NCI-H446 treated with DMSO at 0.1 percent for 48 hours (cell line): ENCODE data around the gene TNPO2.
A peak's percentile ranks its signal among the peaks of the same experiment; 100 is the strongest.

ENCODE experiments used
- DNase-seq: peaks from one replicate; lab custom pipeline; 2025; lab: John Stamatoyannopoulos, UW

The TNPO2 gene

DNA sequence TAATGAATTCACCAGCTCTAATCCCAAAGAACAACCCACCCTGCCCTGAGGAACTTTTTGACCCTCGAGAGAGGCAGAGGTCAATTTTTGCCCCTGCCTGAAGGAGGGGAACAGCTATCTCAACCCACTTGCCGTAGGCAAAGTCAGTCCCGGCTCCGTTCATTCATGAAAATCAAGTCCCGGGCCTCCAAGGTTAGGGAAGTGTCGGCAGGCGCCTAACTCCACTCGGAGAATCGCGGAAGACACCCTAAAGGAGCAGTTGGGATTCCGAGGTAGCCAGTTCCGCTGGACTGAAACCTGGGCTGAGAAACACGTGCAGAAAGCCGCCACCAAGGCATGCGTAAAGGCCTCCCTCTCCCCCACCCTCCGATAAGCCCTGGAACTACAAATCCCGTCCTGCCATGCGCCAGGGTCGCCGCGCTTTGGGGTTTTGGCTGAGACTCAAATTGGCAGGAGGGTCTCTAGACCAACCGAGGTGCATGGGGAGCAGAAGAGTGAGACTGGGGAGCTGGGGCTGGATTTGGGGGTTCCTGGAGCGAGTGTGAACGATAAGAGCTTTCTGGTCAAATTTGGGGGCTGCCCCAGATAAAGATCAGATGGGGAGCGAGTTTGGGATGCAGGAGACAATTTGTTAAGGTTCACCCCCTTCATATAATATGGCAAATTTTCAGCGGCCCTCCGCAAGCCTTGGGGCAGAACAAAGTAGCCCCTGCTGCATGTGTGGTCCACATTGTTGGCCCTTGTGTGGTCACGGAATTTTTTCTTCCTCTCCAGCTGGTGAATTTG lies at the start of gene TNPO2:
TNPO2 (minus strand) TSS at position 292 of the 786 bp plus-strand sequence. CDS start 2,955 bp downstream, outside the sequence.
- peak; percentile 63 for DNase-seq

GRCh38 chr19:12772323-12772722 lies 48.6 kb upstream of the TNPO2 start:
- DNase-seq, result no peak

DNA sequence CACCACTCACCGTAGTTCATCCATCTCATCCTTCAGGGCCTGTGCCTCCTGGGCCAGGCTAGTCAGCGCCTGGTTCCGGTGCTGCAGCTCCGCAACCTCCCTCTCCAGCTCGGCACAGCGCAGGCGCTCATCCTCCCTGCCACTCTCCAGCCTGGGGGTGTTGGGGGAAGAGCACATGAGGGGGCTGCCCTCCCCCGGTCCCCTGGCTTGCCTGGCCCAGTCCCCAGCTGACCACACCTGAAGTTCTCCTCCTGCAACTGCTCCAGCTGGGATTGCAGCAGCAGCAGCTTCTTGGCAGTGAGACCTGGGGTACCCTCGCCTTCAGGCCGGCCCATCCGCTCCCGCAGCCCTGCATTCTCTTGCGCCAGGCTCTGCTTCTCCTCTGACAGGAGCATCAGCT lies 47.2 kb upstream of the TNPO2 start:
- DNase-seq, result no peak

GRCh38 chr19:12769689-12770088 lies 46.0 kb upstream of the TNPO2 start:
- DNase-seq, result no peak

DNA sequence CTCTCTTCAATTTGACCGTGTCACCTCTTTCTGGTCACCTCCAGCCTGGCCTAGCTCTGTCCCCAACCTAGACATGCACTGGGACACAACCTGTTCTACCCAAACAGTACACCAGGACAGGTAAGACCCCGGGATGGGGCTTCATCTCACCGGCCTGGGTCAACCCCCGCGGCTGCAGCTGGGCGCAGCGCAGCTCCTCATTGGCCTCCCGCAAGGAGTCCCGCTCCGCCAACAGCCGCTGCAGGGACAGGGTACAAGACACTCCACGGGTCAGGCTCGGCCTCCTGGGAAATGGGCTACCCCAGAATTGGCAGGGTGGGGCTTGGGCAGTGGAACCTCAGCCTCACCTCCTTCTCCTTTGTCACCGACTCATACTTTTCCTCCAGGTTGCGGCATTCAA lies 43.9 kb upstream of the TNPO2 start:
- no peak for DNase-seq

- DNase-seq, result no peak
Observed at GRCh38 chr19:12767150-12767549, 43.4 kb upstream of the TNPO2 start.

DNA sequence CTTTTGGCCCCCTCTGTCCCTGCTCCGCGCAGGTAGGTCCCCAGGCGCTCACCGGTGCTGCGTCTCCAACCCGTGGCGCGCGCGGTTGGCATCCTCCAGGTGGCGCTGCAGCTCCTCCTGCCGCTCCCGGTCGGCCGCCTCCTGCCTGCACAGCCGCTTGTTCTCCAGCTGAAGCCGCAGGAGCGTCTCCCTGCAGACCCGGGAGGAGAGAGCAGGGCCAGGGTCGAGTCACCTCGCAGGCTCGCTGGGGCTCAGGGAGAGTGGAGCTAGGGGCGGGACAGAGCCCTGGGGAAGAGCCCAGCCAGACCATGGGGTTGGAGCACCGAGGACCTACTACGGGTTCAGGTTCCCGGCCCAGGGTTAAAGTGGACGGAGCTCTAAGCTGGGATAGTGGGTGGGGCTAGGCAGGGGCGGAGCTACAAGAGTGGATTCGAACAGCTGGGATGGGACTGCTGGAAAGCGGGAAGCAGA lies 42.4 kb upstream of the TNPO2 start:
- peak; percentile 56 for DNase-seq

GRCh38 chr19:12764698-12765097 lies 41.0 kb upstream of the TNPO2 start:
- DNase-seq, result no peak

DNA sequence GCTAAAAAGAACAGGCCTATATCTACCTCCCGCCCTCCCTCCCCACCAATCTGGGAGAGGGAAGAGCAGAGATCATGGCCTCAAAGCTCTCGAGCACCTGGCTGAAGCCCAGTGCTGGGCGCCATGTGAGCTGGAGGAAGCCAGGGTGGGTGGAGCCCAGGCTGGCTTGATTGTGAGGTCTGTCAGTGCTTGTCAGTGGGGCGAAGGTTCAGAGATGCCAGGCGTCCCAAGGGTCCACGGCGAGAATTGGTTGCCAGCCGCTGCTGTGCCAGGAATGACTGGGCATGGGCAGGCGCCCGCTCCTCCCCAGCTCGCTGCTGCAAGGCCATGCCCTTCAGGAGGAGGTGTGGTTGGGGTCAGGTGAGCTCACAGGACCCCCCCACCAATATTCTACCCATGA lies 39.4 kb upstream of the TNPO2 start:
- no peak for DNase-seq

DNA sequence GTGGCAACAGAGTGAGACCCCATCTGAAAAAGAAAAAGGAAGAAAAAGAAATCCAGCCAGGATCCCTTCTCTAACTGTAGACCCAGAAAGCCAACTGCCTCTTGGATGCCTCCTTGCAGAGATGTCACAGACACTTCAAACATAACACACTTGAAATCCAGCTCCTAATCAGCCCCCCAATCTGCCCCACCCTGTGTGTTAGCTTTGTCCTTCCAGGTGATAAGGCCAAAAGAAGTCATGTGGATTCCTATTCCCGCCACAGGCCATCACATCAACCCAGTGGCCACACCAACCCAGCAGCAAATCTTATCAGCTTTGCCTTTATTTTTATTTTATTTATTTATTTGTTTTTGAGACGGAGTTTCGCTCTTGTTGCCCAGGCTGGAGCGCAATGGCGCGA lies 36.0 kb upstream of the TNPO2 start:
- DNase-seq, result no peak

DNA sequence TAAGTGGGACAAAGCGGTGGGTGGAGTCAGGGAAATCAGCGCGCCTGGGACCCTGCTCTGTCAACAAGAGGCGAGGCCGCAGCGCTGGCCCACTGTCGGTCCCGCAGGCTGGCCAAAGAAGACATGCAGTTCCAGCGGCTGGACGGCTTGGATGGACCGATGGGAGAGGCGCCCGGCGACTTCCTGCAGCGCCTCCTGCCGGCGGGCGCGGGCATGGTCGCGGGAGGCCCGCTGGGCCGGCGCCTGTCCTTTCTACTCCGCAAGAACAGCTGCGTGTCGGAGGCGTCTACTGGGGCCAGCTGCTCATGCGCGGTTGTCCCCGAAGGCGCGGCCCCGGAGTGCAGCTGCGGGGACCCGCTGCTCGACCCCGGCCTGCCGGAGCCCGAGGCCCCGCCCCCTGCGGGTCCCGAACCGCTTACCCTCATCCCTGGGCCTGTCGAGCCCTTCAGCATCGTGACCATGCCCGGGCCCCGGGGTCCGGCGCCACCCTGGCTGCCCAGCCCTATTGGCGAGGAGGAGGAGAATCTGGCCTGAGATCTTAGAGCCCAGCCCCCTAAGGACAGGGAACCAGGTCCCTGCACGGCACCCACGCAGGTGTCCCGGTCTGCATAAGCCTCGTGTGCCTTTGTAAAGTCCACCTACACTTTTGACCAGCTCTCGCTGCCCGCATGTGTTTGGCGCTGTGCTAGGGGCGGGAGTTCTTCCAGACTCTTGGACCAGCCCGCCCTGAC lies 34.0 kb upstream of the TNPO2 start:
- peak; percentile 19 for DNase-seq

DNA sequence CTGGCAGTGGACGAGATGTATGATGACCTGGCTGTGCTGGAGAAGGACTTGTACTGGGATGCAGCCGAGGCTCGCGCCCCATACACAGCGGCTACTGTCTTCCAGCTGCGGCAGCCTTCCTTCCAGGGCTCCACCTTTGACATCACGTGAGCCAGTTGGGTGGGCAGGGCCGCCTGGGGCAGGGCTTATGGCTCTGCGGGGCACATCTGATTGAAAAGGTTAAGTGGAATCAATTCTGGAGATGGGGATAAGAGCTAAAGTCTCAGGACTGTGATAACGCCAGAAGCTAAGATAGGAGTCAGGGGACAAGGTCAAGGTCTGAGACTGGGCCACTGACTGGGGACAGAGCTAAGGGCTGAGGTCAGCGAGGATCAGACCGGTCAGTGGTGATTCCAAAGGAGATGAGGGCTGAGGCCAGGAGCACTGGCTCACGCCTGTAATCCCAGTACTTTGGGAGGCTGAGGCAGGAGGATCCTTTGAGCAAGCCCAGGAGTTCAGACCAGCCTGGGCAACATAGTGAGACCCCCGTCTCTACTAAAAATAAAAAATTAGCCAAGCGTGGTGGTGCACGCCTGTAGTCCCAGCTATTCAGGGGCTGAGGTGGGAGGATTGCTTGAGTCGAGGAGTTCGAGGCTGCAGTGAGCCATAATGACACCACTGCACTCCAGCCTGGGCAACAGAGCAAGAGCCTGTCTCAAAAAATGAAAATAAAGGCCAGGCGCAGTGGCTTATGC lies 32.6 kb upstream of the TNPO2 start:
- DNase-seq, result no peak

DNA sequence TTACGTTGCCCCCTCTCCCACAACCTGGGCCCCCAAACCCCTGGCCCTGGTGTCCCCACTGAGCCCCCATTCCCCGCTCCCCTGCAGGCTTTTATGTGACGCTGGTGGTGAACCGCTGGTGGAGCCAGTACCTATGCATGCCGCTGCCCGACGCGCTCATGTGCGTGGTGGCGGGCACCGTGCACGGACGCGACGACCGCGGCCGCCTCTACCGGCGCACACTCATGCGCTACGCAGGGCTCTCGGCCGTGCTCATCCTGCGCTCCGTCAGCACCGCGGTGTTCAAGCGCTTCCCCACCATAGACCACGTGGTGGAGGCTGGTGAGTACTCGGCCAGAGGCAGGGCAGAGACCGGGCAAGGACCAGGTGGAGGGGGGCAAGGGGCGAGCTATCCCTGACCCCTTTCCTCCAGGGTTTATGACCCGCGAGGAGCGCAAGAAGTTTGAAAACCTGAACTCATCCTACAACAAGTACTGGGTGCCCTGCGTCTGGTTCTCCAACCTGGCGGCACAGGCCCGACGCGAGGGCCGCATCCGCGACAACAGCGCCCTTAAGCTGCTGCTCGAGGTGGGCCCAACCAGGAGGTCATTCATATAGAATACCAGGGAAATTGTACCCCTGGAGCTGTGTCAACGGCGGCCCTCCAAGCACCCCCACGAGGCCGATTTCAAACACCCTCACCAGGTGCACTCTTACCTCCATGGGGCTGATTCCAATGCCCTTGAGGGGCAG lies 30.9 kb upstream of the TNPO2 start:
- no peak for DNase-seq

DNA sequence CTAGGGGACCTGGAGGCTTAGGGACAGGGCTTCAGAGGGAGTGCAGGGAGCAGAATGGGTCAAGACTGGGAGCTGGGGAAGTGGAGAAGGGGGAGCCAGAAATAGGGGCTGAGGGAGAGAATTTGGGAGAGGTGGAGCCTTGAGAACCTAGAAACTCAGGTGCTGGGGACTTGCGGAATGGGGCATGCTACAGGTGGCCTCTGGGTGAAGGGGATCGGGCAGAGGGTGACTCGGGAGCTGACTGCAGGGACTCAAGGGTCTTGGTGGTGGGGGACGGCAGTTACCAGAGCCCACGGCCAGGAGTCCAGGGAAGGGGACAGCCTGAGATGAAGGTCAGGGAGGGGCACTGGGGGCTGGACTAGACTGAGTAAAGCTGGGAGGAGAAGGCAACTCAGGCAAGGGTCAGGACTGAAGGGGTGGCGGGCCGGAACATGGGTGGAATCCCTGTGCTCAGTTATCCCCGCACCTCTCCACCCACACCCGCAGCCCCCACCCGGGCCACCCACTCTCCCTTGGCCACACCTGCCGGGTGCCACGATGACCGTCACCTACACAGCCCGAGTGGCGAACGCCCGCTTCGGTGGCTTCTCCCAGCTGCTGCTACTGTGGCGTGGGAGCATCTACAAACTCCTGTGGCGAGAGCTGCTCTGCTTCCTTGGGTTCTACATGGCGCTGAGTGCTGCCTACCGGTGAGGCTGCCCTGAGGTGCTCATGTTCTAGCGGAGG lies 28.5 kb upstream of the TNPO2 start:
- DNase-seq, result no peak

GRCh38 chr19:12751635-12752034 lies 27.9 kb upstream of the TNPO2 start, which contains the start of gene BEST2:
TSS of gene BEST2 (plus strand) at chr19:12751791. CDS start at chr19:12752593, 802 bp downstream.
- no peak for DNase-seq

DNA sequence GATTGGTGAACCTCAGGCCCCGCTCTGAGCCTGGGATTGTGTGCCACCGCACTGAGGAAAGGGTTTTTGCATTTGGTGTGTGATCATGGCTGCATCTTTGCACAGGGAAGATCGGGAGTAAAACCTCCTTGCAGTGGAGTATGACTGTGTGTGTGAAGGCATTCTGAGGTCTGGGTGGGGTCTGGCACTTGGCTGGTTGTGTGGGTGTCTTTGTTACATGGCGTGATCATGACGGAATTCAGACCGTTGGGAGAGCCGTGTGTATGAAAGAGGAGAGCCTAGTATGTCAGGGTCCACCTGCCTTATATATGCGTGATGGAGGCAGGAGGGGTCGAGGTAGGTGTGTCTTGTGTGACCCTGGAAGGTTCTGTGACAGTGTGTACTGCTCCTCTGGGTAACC lies 27.1 kb upstream of the TNPO2 start:
- DNase-seq, result no peak

DNA sequence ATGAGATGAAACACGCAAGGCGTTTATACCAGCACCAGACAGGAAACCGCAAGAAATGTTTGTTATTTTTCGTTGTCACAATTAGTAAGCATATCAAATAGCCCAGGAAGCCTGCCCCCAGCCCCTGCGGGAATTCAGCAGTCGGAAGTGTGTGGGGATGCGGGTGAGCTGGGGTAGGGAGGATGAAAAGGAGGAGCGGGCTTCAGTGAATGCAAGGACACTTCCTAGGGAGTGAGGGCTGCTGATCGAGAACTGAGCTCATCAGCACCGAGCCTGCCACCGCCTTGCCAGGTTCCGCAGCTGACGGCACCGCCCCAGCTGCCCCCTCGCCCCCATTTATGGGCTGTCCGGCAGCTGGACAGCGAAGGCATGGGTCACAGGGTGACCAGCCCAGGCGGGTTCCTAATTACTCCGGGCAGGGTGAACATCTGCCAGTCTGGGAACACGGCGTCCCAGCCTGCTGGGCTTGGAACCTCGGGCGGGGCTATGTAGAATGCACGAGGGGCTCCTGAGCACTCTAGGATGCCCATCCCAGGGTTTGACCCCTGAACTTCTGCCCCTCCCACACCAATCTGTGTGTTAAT lies 26.3 kb upstream of the TNPO2 start:
- peak; percentile 36 for DNase-seq

DNA sequence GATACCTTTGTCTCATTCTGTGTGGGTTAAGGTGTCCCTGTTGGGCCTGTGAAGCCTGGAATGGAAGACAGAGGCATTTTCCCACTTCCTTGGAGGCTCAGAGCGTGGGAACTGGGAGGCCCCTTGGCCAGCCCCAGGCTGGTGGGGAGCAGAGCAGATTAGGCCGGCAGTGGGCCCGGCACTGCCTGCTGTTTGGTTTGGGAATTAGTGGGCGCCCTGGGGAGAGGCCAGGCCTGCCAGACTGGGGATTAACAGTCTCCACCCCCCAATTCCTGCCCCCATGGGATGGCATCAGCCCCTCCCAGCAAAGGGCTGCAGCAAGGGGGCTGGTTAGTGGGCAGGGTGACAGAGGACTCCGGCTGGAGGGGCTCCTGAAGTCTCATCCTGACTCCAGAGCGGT lies 24.8 kb upstream of the TNPO2 start:
- no peak for DNase-seq

DNA sequence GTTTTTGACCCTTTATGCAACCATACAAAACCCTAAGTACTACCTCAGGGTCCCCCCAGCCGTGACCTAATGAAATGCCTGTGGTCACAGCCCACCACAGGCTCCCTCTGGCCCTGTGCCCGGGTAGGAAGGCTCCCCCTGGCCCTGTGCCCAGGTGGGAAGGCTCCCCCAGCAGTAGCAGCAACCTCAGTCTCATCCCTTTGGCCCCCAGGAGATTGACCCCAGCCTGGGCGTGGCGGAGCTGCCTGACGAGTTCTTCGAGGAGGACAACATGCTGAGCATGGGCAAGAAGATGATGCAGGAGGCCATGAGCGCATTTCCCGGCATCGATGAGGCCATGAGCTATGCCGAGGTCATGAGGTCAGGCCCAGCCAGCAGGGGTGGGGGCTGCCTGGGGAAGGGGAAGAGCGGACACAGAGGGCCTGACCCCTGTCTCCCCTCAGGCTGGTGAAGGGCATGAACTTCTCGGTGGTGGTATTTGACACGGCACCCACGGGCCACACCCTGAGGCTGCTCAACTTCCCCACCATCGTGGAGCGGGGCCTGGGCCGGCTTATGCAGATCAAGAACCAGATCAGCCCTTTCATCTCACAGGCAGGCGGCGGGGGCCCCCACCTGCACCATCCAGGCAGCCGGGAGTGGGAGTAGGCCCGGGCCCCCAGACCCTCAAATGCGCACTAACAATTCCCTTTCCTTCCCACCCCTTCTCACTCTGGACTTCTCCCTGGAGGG lies 21.6 kb upstream of the TNPO2 start:
- DNase-seq, result no peak

DNA sequence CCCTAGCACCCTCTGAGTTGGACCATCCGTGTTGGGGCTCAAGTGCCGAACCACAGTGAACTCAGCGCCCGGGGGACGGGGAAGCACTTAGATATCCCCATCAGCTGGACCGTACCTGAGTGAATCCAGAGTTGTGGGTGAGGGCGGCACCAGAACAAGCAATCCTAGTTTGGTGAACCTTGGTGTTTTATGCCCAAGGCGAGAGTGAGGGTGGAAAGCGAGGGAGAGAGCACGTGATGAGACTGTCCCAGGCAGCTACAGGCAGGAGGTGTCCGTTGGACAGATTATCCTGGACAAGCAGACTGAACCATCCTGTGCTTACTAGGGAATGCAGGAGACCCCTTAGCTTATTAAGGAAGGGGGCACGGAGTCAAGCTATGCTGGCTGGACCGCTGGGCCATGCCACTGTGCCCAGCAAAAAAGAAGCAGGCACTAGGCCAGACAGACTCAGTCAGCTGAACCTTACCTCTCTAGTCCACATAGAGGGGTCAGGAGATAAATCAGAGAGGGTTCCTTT lies 14.2 kb upstream of the TNPO2 start:
- DNase-seq, result no peak
